Stimulated activated CD8-positive, alpha-beta memory T cell treated with anti-CD3 and anti-CD28 coated beads, Interleukin-12 subunit alpha, Interleukin-12 subunit beta, amount 100 ng/mL, for 1 hour (primary cell): ENCODE data around the gene HOXC4.

Experiments
- DNase-seq: peaks from one replicate; pipeline ENCODE4 v3.0.0-alpha.2; 2020; ENCODE audit warnings: low read depth

Gene HOXC4

GRCh38 chr12:54016051-54016450 lies 37.6 kb upstream of the HOXC4 start:
- no peak for DNase-seq

DNA sequence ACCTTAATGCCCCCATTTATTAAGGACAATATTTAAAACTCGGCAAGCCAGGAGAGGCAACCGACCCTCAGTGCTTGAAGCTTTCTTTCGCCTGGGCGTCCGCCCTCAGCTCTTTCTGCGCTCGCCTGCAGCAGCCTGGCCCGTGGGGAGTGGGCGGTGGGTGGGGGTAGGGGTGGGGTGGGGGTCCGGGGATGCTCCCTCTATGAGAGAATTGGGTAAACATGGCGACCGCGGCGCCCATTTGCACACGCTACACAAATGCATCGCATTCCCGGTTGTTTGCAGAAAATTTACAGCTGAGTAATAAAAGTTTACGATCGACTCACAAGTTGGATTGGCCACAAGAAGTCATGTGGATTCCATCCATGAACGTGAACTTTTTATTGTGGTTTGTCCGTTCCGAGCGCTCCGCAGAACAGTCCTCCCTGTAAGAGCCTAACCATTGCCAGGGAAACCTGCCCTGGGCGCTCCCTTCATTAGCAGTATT lies 37.1 kb upstream of the HOXC4 start:
- no peak for DNase-seq

DNA sequence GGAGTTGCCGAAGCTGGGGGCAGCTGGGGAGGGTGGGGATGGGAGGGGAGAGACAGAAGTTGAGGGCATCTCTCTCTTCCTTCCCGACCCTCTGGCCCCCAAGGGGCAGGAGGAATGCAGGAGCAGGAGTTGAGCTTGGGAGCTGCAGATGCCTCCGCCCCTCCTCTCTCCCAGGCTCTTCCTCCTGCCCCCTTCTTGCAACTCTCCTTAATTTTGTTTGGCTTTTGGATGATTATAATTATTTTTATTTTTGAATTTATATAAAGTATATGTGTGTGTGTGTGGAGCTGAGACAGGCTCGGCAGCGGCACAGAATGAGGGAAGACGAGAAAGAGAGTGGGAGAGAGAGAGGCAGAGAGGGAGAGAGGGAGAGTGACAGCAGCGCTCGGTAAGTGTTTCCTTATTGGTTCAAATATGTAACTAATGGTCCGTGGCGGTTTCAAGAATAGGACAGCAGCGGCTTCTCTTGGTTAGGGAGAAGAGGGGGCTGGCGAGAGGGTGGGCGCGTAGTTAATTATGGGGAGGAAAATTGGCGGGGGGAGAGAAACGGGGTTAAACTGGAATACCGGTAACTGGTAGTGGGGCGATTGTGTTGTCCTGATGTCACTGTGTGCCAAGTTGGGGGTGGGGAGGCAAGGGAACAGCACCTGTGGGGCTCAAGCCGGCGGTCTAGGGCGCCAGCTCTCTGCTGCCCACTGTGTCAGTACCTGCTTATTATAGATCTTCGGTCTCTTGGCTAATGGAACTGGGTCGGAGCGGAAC lies 36.4 kb upstream of the HOXC4 start:
- no peak for DNase-seq

GRCh38 chr12:54017878-54018467 lies 35.7 kb upstream of the HOXC4 start:
- DNase-seq, result peak; percentile 57

GRCh38 chr12:54018468-54018984 lies 35.1 kb upstream of the HOXC4 start:
- DNase-seq, result no peak

GRCh38 chr12:54019091-54019811 lies 34.4 kb upstream of the HOXC4 start:
- DNase-seq, result no peak

- DNase-seq, result no peak
Observed at GRCh38 chr12:54019924-54020590, 33.6 kb upstream of the HOXC4 start.

DNA sequence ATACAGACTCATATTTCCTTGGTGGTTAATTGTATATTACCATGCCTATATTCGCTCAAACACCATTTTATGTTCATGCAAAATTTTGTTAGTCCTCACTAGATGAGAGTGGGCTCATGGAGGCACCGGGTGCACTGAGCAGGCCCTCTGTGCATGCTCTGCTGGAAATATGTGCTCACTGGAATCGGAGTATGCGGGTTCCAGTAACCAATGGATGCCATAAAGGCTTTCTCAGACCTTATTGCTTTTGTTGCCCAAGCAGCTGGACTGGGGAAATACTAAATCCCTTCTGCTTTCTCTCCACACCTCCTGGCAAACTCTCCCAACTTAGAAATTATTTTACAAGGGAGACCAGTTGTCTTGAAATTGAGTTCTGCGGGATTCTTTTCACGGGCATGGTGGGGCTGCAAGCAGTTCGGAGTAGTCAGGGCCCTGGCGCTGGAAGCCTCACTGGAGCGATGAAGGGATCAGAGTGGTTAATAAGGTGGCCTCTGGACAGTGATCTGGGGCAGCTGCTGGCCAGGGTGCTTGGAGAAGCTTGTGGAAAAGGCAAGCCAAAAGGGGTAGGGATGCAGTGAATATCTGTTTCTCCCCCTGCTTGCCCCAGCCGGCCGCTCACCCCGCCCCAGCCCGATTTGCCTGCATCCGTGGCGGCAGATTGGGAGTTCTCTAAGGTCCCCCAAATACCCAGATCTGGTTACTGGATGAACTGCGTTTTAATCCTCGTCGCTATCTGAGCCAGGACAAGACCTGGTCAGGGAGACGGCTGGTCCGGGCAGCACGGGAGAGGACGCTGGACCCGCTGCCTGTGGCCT lies 32.8 kb upstream of the HOXC4 start:
- no peak for DNase-seq

- no peak for DNase-seq
Observed at GRCh38 chr12:54021432-54022013, 32.1 kb upstream of the HOXC4 start.

- DNase-seq, result no peak
Observed at GRCh38 chr12:54022960-54023884, 30.4 kb upstream of the HOXC4 start.

- no peak for DNase-seq
Observed at GRCh38 chr12:54024127-54024526, 29.5 kb upstream of the HOXC4 start.

DNA sequence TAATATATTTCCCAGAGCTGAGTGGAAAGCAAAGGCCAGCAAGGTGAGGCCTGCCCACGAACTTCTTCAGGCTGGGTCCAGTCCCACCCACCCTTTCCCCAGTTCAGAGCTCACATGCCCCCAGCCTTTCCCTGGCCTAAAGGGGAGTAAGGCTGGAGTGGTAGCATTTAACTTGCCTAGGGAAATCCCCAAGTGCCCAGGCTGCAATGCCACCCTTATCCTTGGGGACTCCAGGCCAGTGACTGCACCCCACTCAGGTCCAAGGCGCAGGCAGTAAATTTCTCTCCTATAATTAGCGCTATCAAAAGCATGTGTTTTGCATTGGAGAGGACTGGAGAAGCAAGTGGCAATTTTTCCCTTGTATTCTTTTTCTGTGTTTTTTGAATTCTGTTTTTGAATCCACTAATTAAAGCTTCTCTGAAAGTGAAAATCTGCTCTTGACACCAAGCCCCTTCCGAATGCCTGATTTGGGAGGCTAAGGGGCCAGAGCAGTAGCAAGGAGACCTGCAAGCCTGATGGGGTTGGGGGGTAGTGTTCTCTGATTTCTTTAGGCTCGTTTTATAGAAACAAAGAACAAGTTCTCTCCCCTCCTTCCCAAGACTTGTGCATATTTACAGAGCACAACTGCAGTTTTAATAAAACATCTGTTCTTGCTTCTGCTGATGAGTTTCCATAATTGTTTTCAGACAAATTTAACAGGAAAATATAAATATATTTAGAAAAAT lies 28.9 kb upstream of the HOXC4 start:
- DNase-seq, result no peak

DNA sequence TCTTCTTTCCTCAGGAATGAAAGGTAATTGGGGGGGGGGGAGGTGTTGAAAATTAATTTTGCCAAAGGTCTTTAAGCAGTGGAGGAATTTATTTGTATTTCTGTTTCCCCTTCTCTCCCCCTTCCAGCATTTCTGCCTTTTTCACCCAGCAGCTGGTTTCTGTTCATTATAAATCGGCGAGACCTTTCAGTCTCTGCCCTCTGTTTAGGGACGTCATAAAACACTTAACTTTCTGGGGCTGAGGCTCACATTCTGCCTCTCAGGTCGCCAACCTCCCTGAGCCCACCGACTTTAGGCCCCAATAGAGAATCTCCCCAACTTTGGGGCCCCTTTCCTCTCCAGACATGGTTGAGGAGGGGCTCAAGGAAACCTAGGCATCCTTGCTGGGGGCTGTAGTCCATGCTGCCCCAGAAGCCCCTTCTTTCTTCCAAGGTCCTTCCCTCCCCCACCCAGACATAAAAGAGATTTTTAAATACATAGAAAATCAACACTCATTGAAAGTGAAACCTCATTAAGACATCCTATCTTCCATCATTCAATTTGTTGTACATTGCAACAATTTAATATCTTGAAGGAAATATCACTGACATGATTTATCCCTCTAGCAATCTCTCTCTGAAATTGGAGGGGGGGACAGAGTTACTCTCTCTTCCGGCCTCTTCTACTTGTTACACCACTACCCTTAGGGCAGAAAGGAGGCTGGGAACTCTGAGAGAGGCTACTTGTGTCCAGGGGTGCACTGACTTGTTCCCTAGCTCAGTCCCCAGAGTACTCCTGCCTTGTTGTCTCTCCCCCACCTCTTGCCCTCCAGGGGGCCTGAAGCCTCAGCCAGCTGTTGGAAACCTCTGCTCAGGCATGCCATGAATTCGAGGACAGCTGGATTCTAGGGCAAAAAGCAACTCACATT lies 27.9 kb upstream of the HOXC4 start:
- DNase-seq, result no peak

- DNase-seq, result no peak
Observed at GRCh38 chr12:54026640-54027441, 26.8 kb upstream of the HOXC4 start.

DNA sequence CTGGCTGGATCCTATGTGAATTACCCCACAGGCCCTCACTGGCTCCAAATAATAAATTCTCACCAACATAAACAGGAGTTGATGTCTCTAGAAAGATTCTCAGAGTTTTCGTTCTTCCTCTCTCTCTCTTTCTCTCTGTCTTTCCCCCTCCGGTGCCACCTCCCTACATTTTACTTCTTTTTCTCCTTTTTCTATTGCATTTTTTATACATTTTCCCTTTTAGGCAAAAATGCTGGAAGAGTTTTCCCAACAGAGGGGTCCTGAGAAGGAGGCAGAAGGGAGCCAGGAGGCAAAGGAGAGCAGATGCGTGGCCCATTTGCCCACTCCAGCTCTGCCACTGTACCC lies 26.2 kb upstream of the HOXC4 start:
- DNase-seq, result no peak

GRCh38 chr12:54028314-54029201 lies 25.1 kb upstream of the HOXC4 start, which contains the start of gene HOXC6:
TSS of gene HOXC6 (plus strand) at chr12:54028440. CDS start at chr12:54028522, 82 bp downstream.
- DNase-seq, result no peak
